HG03108 (cell line): ENCODE measurements around the gene RTL1.

Experiments
- ATAC-seq: cut with Tn5 transposase; IDR thresholded peaks from one replicate; pipeline ENCODE4 v1.9.1; 2021; ENCODE audit warnings: moderate library complexity; ENCODE audit not compliant: unreplicated experiment

RTL1 gene

DNA sequence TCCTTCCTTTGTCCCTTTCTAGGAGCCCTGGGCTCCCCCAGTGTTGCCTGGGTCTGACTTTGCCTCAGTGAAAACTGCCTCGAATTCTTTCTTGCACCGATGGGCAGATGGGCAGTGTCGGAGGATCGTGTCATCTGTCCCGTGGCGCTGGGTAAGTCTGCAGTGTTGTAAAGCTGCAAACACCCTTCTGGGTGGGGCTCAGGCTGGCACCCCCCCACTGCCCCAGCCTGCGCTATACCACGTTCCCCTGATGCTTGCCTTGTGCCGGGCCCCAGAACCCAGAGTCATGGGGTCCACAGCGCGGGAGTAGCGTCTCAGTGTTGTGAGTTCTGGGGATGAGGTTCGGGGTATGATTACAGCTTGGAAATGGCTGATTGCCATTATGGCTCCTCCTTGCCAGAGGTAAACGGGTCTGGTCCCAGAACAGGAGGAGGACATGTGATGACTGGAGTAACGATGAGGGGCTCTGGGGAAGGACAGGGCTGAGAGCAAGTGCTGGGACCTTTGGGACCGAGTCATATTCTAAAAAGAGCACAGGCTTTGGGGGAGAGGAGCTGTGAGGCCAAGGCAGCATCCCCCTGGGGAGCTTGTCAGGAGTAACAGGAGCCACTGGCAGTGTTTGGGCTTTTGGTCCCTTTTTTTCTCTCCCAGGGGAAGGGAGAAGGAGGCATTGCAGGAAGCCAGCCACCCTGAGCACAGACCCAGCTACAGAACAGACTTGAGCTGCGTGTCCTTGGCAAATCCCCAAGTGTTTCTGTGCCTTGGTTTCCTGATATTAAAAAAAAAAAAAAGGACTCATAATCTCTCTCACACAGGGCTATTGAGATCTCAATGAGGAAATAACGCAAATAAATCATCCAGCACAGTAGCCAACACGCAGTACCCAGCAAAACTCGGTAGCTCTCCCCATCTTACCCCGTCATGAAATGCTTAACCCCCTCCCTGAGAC is 4.3 kb downstream of the RTL1 start:
- no peak for ATAC-seq

DNA sequence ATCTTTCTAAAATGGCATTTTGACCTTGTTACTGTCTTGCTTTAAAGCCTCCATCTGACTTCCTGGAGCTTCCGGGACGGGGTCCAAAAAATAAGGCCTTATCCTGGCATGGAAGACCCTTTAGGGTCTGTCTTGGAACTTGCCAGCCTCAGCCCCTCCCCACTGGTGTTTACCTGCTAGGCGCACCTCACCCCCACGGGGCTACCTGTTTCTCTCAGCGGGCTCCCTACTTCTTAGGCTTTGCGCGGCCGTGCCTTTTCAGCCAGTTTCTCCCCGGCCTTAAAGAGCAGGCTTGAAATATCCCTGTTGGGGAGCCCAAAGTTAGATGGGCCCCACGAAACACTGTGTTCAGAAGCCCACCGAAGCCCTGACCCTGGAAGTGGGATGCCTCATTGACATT is 5.1 kb downstream of the RTL1 start:
- ATAC-seq: no peak

DNA sequence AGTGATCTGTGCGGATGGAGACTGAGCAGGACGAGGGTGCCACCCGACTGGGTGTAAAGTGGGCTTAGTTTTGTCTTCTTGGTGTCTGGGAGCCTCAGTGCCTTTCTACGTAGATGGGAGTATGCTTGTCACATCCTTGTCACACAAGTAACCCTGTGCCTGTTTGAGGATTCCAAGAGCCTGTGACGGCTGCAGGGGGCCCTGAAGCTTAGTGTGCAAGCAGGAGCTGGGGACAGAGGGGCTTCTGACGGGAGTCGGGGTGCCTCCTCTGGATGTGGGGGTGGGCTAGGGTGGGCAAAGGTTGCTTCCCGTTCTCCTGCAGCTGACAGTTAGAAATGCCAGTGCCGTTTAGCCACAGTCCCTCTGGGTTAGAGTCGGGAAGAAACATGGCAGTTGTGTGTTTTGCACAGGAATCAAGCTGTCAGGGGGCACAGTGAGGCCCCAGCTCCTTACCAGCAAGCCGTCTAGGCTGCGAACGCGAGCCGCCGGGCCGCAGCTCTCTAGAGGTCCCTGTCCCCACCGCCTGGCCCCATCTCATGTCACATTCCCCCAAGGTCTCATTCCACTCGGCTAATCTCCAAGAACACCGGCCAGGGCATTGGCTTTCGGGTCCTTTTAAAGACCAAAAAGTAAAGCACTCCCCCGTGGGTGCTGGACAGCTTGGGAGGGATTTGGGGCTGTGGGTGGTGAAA is 7.0 kb downstream of the RTL1 start:
- no peak for ATAC-seq

DNA sequence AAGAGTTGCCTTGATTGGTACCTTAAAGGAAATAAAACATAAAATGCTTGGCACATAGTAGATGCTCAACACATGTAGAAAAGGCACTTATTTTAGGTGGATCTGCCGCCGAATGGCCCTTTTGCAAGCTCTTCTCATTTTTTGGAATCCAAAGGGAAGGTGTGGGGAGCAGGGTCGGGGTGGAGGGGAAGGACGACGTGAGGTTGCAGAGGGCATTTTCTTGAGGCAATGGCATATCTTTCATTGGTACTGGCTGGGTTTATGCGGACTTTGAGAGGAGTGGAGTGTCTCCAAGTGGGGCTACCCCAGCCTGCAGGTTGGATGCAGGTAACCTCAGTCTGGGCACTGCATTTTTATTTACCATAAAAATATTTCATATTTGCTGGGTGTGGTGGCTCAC is 8.1 kb downstream of the RTL1 start:
- no peak for ATAC-seq

DNA sequence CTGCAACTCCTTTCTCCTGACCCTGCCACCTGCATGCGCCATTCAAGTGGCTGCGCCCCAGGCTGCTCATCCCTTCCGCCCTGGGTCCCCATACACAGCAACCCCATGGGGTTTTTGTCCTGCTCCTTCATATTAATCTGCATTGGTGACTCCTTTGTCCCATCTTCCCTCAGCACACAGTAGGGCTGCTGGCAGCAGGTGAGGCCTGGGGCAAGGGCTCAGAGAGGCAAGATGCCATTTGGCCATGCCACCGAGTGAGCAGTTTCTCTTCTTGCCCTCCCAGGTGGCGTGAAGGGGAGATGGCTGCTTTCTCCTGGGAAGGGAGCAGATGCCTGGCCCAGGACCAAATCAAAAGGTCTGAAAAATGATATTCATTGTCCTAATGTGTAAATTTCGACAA is 9.1 kb downstream of the RTL1 start:
- no peak for ATAC-seq

DNA sequence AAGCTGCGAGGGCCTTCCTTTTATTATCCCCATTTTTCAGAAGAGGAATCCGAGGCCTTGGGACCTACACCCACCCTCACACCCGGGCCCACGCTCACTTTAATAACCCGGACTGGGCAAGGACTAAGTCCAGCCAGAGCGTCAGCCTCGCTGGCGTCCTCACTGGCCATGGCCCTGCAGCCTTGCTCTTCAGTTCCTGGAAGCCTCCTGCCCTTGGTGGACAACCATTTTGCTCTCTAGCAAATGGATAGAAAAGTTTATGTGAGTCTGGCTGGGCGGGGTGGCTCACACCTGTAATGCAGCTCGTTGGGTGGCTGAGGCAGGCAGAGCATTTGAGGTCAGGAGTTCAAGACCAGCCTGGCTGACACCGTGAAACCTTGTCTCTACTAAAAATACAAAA is 9.8 kb downstream of the RTL1 start:
- no peak for ATAC-seq

DNA sequence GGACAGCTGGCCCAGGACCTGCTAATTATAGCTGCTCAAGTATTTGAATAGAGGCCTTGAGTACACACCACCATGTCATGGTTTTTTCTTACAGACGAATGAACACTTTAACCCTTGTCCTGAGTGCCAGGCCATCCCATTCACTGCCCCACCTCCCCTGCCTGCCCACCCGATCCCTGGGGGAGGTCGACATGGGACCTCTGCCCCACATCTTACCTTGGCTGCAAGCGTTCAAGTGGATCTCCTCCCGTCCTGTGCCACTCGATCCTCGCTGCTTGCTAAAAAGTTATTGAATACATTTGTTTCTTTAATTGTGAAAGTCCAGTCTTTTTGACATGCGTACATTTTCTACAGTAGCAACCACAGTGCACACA is 10.3 kb downstream of the RTL1 start:
- no peak for ATAC-seq

DNA sequence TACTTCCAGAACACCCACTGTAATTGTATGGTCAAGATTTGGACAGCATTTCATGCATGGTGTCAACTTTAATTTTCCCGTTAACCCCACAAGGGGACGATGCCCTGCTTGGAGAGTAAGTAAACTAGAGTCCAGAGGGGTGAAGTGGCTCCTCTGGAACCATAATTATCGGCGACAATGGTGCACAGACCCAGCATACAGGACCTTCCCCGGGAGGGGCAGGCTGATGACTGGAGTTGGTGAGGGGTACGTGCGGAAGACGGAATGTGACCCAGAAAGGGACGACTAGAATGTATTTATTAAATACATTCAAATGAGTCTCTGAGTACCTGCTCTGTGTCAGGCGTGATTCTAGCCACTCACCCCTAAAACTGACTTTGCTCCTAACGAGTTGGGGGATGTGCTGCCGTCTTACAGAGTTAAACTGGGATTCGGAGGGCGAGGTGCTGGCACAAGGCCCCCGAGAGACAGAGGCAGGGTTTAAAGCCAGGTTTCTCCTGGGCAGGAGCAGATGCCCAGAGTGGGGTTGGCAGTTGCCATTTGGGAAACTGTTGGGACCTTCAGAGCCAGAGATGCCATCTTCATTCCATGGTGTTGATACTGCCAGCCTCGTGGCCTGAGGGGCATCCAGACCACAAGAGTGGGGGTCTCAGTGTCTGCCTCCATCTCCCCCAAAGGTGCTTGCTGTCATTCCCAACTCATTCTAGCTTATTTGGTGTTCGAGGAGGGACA is 10.9 kb downstream of the RTL1 start:
- ATAC-seq: no peak

DNA sequence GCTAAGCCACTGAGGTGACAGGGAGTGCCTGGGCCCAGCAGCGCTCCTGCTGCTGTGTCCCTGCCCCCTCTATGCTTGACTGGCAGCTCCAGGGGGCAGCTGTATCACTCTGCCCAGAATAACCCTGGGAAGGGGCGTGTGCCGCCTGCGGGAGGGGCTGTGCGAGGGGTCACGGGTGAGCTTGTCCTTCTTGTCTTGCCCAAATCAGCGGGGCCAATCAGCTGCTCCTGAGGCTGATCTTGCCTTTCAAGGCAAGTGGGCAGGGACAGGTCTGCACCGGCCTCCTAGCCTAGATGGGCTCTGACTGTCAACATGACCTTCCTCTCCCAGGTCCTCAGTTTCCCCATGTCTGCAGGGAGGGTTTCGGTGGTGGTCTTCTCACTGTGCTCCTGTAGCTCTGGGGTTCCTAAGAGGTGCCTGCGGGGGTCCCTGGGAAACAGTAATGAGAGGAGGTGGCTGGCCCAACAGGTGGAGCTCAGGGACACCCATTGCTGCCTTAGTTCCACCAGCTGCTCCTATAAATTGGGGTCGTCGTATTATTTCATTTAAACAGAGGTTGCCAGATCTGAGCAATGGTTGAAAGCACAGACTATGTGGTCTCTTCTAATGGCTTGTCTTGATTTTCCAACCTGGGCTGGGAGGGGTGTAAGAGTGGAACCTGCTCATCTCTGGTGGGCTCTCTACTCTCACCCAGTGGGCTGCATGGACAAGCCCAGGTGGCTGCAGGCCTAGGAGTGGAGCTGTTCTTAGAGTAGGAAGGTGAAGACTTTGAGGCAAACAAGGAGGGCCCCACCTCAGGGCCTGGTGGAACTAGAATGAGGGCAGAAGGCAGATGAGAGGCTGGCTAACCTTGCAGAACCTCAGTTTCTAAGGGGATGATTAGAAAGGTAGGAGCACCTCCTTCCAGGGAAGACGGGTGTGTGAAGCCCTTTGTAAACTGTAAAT is 11.7 kb downstream of the RTL1 start:
- no peak for ATAC-seq

DNA sequence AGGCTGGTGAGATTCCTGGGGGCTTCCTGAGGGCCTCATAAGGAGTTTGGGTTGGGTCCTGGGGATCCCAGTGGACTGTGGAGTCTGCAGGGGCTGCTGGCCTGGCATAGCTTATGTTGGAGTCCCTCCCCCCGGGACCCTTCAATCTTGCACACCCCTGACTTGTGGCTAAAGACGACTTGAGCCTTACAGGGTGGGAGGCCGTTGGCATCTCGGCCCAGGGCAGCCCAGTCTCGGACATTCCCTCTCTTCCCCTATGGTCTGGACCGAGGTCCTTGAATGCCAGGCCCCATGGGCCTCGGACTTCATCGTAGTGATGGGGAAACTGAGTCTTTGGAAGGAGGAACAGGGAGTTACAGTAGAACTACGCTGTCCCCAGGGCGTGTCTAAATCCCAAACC is 12.5 kb downstream of the RTL1 start:
- no peak for ATAC-seq

DNA sequence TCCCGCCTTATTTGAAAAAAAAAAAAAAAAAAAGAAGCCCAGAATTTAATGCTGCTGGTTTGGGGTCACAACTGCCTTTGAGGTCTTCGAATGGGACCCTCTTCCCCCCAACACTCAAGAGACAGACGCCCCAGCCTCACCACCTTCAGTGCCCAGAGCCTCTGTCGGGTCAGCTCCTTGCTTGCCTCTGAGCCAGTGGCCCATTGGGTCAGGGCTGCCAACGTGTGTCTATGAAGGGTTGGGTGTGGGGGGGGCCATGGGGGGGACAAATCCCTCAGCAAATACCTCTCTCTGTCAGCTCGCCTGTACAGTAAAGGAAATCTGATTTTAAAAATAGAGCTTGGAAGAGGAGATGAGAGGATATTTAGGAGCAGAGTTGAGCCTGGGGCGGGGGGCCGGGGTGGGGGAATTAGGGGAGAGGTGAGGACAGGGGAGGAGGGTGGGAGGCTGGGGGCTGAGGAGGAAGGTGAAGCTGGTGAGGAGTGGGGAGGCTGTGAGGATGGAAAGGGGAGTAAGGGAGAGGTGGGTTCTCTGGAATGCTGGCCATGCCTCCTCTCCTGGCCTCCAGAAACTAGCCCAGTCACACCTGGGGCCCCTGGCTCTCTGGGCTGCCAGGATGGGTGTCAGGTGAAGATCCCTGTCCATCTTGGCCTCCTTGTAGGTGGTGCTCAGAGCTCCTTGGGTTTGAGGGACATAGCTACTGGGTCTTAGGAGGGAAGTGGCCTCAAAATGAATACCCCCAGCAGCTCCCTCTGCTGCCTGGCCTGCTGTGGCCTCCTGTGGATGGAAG is 13.3 kb downstream of the RTL1 start:
- no peak for ATAC-seq

DNA sequence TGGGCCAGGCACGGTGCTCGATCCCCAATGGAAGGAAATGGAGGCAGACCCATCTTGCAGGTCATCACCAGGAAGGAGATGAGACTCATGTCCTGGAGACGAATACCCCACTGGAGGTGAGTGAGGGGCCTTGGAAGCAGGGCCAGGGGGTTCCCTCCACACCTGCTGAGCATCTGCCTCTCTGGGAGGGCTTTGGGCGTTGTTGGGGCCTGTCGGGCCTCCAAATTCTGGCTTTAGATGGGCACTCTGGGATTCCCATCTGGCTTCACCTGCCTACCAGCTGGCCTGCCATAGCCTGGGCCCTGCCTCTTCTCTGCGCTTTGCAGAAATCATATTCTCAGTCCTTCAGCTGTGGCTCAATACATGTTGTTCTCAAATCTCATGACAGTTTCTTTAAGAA is 13.9 kb downstream of the RTL1 start:
- no peak for ATAC-seq

DNA sequence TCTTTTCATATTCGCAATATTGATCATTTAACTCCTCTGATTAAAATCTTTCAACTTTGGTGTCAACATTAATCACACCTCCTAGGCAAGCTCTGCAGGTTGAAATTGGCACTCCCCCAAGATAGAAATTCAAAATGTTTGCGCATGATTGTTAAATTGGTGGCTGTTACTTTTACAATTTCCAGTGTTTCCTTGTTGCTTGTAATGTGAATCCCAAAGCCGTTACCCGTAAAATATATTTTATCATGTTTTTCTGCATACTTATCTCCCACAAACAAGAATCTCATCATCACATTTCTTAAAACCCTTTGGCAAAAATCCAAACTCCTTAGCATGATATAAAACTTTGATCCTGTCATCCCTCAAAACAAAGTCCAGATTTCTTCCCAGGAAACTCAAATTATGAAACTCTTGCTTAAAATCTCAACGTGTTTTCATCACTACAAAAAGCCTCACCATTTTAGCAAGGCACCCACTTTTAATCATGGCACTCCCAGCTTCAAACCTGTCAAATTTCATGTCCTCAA is 14.7 kb downstream of the RTL1 start:
- no peak for ATAC-seq

DNA sequence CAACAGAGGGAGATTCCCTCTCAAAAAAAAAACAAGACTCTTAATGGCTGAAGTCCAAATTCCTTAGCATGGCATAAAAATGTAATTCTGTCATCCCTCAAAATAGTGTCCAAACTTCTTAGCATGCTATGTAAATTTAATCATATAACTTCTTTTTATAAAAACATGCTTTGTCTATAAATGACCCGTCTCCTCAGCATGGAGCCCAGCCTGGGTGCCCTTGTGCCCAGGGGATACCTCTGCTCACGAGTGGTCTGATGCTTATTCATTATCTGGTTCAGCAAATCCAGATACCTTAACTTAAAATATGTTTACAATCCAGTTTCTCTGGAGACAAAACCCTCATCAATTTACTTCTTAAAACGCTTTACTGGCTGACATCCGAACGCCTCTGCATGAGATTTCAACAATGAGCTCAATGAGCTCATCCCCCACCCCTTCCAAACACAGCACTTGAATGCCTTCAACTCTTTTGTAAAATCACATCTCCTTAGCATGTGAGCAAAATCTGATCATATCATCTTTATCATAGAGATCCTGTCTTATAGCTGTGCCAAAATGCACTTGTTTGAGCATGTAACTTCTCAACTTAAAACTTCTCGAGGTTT is 15.7 kb downstream of the RTL1 start:
- no peak for ATAC-seq

DNA sequence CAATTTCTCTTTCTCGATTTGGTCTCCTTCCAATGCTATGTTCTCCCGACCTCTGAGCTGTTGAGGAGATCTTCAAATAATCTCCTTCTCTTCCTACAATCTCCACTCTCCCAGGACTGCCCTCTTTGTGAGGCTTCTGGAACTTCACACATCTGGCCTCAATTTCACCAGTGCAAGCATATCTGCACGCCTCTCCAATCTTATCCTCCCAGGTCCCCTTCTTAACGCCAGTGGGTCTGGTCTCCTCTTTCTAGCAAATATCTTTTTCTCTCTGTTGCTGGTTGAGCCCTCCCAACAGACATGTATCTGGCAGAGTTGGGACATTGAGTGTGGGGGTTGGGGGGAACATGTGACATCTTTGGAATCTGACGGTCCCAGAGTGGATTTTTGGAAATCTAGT is 17.9 kb downstream of the RTL1 start:
- ATAC-seq: no peak

DNA sequence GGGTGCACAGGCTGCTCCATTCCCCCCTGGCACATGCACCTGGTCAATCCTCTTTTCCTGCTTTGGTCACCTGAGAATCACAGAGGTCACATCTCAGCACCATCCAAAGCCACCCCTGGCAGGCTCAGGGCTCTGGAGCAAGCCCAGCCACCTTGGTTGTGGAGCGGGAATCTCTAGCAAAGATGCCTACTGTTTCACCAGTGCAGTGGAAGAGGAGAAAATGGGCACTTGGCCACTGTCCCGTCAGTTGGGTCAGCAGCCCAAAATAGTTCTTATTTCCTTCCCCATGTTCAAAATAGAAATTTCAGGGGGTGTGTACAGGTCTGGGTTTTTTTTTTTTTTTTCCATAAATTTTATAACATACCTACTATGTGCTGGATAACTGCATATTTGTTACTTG is 18.3 kb downstream of the RTL1 start:
- no peak for ATAC-seq

DNA sequence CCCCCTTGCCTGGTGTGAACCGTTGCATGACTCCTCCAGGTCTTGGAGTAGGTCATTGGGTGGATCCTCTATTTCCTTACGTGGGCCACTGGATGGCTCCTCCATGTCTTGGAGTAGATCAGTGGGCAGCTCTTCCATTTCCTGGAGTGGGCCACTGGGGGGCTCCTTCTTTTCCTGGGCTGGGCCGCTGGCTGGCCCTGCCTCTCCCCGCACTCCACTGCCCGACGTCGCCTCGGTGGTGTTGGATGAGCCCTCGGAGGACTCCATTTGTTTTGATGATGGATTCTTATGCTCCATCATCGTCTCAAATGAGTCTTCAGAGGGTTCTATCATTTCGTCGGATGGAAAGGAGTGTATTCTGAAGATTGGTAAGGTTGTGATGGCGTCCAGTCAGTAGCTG is 19.1 kb downstream of the RTL1 start:
- ATAC-seq: no peak

DNA sequence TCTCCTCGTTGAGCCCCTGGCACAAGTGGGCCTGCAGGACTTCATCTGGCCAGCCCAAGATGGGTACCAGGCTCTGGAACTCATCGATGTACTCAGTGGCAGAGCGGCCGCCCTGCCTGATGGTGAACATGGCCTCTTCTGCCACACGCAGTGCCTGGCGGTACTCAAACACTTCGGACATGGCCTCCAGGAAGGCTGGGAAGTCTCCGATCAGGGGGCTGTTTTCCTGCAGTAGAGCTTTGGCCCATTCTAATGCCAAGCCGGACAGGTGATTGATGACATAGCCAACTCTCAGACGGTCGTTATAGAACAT is 19.8 kb downstream of the RTL1 start:
- ATAC-seq: no peak

DNA sequence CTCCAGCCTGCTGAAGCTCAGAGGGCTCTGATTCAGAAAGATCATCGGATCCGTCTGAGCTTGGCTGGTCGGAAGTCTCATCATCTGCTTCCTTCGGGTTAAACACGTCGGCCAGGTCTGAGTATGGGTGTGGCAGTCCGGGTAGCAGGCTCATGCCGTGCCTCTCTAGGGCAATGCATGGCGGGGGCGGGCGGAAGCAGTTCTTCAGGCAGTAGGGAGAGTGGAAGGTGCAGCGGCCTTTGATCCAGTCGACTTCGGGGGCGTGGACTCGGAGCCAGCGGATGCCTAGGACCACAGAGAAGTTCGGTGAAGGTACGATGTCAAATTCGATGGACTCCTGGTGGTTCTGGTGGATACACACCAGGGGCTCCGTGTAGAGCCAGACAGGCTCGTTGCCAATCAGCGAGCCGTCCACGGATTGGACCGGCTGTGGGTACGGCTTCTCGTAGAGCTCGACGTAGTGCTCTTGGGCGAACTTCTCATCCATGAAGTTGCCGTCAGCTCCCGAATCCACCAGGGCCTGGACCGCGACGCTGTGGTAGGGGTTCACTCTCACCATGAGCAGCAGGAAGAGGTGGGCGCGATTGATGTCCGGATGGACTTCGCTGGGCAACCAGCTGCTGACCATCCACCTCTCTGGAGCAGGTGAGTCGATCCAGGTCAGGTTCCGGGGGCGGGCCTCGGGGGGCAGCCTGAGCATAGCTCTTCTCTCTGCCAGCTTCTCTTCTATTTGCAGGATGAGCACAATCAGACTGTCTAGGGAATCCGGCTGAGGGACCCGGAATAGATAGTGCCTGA is 20.3 kb downstream of the RTL1 start:
- ATAC-seq: no peak
